ENCODE data around the gene SQSTM1.
"Not testable (repeated sequence)": the region's sequence is repeated elsewhere in the genome, so short reads cannot be mapped to it uniquely, and the experiment has no call there.

SQSTM1 gene

GRCh38 chr5:179783128-179783527 lies 37.6 kb upstream of the SQSTM1 start:
- H3K27ac ChIP-seq (ENCODE audit: low read length), result no peak overlapping the region
- H3K4me1 ChIP-seq (ENCODE audit: insufficient read depth, low read length), result no peaks in the 10 kb centered on the region
- H3K36me3 ChIP-seq (ENCODE audit: insufficient read depth, low read depth, low read length), result peaks cover 22% of the 10 kb centered on the region
- no peaks in the 10 kb centered on the region for H3K27me3 ChIP-seq (ENCODE audit: insufficient read depth, low read length)
- no peaks in the 10 kb centered on the region for H3K9me3 ChIP-seq (ENCODE audit: insufficient read depth, low read depth, low read length)
- no peak overlapping the region for H3K9ac ChIP-seq (ENCODE audit: low read depth, low read length)
- no peak overlapping the region for H3K4me3 ChIP-seq (ENCODE audit: low read length)

- no peaks in the 10 kb centered on the region for H3K4me1 ChIP-seq (ENCODE audit: insufficient read depth, low read length)
- no peak overlapping the region for H3K9ac ChIP-seq (ENCODE audit: low read depth, low read length)
- no peaks in the 10 kb centered on the region for H3K27me3 ChIP-seq (ENCODE audit: insufficient read depth, low read length)
- no peak overlapping the region for H3K27ac ChIP-seq (ENCODE audit: low read length)
- no peaks in the 10 kb centered on the region for H3K36me3 ChIP-seq (ENCODE audit: insufficient read depth, low read depth, low read length)
- no peaks in the 10 kb centered on the region for H3K9me3 ChIP-seq (ENCODE audit: insufficient read depth, low read depth, low read length)
- no peak overlapping the region for H3K4me3 ChIP-seq (ENCODE audit: low read length)
Observed at GRCh38 chr5:179786861-179787260, 33.8 kb upstream of the SQSTM1 start.

DNA sequence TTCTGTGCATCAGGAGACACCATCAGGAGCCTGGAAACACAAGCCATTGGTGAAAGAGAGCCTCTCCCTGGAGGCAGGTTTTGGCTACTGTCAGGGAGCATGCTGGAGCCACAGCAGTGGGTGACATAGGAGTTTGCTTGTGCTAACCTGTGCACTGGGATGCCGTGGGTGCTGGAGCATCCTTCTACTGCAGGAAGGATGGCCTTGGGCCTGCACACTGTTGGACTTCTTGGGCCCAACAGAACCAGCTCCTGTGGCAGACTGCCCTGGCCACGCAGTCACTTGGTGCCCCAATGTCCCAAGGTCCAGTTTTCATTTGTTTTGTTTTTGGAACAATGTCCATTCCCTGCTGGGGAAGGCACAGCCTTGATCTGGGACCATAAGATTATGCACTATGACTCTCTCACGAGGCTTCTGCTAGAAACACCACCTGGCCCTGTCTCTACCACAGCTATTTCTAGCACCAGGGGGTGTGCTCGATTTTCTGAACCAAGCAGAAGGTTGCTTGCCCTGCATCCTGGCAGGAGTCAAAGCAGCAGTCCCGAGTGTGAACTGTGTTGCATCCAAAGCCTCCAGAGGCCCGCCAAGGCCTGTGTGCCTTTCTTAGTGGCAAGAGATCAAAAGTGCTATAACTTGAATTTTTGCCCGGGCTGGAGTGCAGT lies 32.4 kb upstream of the SQSTM1 start:
- H3K4me1 ChIP-seq (ENCODE audit: insufficient read depth, low read length), result no peaks in the 10 kb centered on the region
- no peaks in the 10 kb centered on the region for H3K9me3 ChIP-seq (ENCODE audit: insufficient read depth, low read depth, low read length)
- H3K36me3 ChIP-seq (ENCODE audit: insufficient read depth, low read depth, low read length), result no peaks in the 10 kb centered on the region
- H3K27ac ChIP-seq (ENCODE audit: low read length), result no peak overlapping the region
- H3K4me3 ChIP-seq (ENCODE audit: low read length), result no peak overlapping the region
- no peak overlapping the region for H3K9ac ChIP-seq (ENCODE audit: low read depth, low read length)
- H3K27me3 ChIP-seq (ENCODE audit: insufficient read depth, low read length), result no peaks in the 10 kb centered on the region

- H3K27me3 ChIP-seq (ENCODE audit: insufficient read depth, low read length); H3K9me3 ChIP-seq (ENCODE audit: insufficient read depth, low read depth, low read length); H3K9ac ChIP-seq (ENCODE audit: low read depth, low read length); H3K4me1 ChIP-seq (ENCODE audit: insufficient read depth, low read length); H3K36me3 ChIP-seq (ENCODE audit: insufficient read depth, low read depth, low read length); H3K27ac ChIP-seq (ENCODE audit: low read length); H3K4me3 ChIP-seq (ENCODE audit: low read length): not testable (repeated sequence)
Observed at GRCh38 chr5:179789278-179789677, 31.4 kb upstream of the SQSTM1 start.

- Histone ChIP-seq H3K9ac (ENCODE audit: low read depth, low read length) (no peak overlapping the region), H3K4me1 (ENCODE audit: insufficient read depth, low read length) (peaks cover 7% of the 10 kb centered on the region; the same call in 1 of the 2 replicates), H3K4me3 (ENCODE audit: low read length) (no peak overlapping the region), H3K36me3 (ENCODE audit: insufficient read depth, low read depth, low read length) (peaks cover 3% of the 10 kb centered on the region; the same call in 1 of the 2 replicates), H3K27ac (ENCODE audit: low read length) (no peak overlapping the region), H3K27me3 (ENCODE audit: insufficient read depth, low read length) (0 out of 2 replicates have a peak, but pooled peaks cover 6% of the 10 kb centered on the region), H3K9me3 (ENCODE audit: insufficient read depth, low read depth, low read length) (no peaks in the 10 kb centered on the region)
Observed at GRCh38 chr5:179791881-179792611, 28.7 kb upstream of the SQSTM1 start.

DNA sequence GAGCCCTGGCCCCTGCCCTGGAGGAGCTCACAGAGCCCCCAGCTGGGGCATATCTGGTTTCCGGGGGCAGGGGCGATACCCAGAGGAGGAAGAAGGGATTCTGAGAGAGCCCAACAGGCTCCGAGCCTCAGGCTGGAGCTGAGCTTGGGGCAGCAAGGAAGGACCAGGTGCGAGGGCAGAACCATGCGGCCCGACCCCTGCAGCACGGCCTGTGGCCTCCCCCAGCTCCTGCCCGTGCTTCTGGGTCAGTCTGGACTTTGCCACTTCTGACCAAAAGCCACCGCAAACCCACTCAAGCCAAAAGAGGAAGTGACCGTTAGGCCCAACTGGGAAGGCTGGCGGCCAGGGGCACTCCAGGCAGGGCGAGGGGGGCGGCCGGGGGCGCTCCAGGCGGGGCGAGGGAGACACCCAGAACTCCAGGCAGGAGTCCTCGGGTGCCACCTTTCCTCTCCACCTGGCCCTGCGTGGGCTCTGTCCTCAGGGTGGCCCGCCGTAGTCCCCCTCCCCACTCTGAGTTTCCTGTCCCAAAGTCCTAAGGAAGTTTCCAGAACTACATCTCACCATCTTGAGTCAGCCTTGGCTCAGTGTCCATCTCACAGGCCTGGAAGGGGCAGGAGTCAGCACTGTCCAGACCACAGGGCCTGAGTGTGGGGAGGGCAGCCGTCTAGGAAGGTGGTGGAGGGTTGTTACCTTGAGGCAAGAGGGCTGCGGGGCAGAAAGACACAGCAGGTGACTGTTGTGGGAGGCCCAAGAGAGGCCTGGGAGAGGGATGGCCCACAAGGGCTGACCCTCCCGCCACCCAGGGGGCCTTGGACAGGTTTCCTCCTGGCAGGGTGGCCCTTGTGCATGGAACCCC lies 27.9 kb upstream of the SQSTM1 start:
- H3K4me1 ChIP-seq (ENCODE audit: insufficient read depth, low read length), result peaks cover 7% of the 10 kb centered on the region; the same call in 1 of the 2 replicates
- H3K27ac ChIP-seq (ENCODE audit: low read length), result no peak overlapping the region
- no peak overlapping the region for H3K9ac ChIP-seq (ENCODE audit: low read depth, low read length)
- H3K4me3 ChIP-seq (ENCODE audit: low read length), result no peak overlapping the region
- no peaks in the 10 kb centered on the region for H3K9me3 ChIP-seq (ENCODE audit: insufficient read depth, low read depth, low read length)
- 0 out of 2 replicates have a peak, but pooled peaks cover 6% of the 10 kb centered on the region for H3K27me3 ChIP-seq (ENCODE audit: insufficient read depth, low read length)
- H3K36me3 ChIP-seq (ENCODE audit: insufficient read depth, low read depth, low read length), result peaks cover 9% of the 10 kb centered on the region; the same call in 1 of the 2 replicates

GRCh38 chr5:179793468-179794139 lies 27.1 kb upstream of the SQSTM1 start, which contains the start of gene LTC4S:
LTC4S (plus strand) TSS chr5:179793986; CDS start chr5:179794081, 95 bp downstream.
- no peaks in the 10 kb centered on the region for H3K9me3 ChIP-seq (ENCODE audit: insufficient read depth, low read depth, low read length)
- H3K27me3 ChIP-seq (ENCODE audit: insufficient read depth, low read length), result 0 out of 2 replicates have a peak, but pooled peaks cover 6% of the 10 kb centered on the region
- 0 out of 2 replicates have a peak within 1 kb of the TSS, but pooled peaks have one; percentile 59 for H3K9ac ChIP-seq (ENCODE audit: low read depth, low read length)
- H3K4me3 ChIP-seq (ENCODE audit: low read length), result peak within 1 kb of the TSS; percentile 66; the same call in 1 of the 2 replicates
- H3K36me3 ChIP-seq (ENCODE audit: insufficient read depth, low read depth, low read length), result peaks cover 17% of the 10 kb centered on the region; the same call in 1 of the 2 replicates
- no peak within 1 kb of the TSS for H3K27ac ChIP-seq (ENCODE audit: low read length)
- H3K4me1 ChIP-seq (ENCODE audit: insufficient read depth, low read length), result peaks cover 7% of the 10 kb centered on the region; the same call in 1 of the 2 replicates

DNA sequence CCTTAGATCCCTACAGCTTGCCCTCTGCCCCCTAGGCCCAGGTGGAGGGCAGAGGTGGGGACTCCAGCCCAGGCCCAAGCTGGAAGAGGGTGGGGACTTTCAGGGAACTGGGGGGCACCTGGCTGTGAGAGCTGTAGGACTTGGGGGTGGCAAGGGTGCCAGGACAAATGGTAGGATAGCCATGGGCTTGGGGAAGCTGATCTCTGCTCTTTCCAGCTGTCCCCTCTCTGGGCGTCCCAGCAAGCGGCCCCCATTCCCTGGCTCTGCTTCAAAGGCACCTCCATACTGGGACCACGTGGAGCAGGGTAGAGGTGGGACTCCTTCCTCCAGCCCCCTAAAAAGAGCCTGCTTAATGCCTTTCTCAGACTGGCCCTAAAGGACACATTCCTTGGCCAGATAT lies 26.5 kb upstream of the SQSTM1 start:
- Histone ChIP-seq H3K4me1 (ENCODE audit: insufficient read depth, low read length) (peaks cover 7% of the 10 kb centered on the region; the same call in 1 of the 2 replicates), H3K36me3 (ENCODE audit: insufficient read depth, low read depth, low read length) (peaks cover 22% of the 10 kb centered on the region), H3K27me3 (ENCODE audit: insufficient read depth, low read length) (0 out of 2 replicates have a peak, but pooled peaks cover 6% of the 10 kb centered on the region), H3K9me3 (ENCODE audit: insufficient read depth, low read depth, low read length) (no peaks in the 10 kb centered on the region), H3K9ac (ENCODE audit: low read depth, low read length) (no peak overlapping the region), H3K27ac (ENCODE audit: low read length) (no peak overlapping the region), H3K4me3 (ENCODE audit: low read length) (no peak overlapping the region)

- 0 out of 2 replicates have a peak overlapping the region, but pooled peaks have one; percentile 59 for H3K9ac ChIP-seq (ENCODE audit: low read depth, low read length)
- peaks cover 26% of the 10 kb centered on the region for H3K36me3 ChIP-seq (ENCODE audit: insufficient read depth, low read depth, low read length)
- H3K9me3 ChIP-seq (ENCODE audit: insufficient read depth, low read depth, low read length), result no peaks in the 10 kb centered on the region
- H3K27me3 ChIP-seq (ENCODE audit: insufficient read depth, low read length), result 0 out of 2 replicates have a peak, but pooled peaks cover 6% of the 10 kb centered on the region
- H3K4me3 ChIP-seq (ENCODE audit: low read length), result peak overlapping the region; percentile 66; the same call in 1 of the 2 replicates
- H3K4me1 ChIP-seq (ENCODE audit: insufficient read depth, low read length), result peaks cover 7% of the 10 kb centered on the region; the same call in 1 of the 2 replicates
- no peak overlapping the region for H3K27ac ChIP-seq (ENCODE audit: low read length)
Observed at GRCh38 chr5:179794575-179794974, 26.1 kb upstream of the SQSTM1 start.

DNA sequence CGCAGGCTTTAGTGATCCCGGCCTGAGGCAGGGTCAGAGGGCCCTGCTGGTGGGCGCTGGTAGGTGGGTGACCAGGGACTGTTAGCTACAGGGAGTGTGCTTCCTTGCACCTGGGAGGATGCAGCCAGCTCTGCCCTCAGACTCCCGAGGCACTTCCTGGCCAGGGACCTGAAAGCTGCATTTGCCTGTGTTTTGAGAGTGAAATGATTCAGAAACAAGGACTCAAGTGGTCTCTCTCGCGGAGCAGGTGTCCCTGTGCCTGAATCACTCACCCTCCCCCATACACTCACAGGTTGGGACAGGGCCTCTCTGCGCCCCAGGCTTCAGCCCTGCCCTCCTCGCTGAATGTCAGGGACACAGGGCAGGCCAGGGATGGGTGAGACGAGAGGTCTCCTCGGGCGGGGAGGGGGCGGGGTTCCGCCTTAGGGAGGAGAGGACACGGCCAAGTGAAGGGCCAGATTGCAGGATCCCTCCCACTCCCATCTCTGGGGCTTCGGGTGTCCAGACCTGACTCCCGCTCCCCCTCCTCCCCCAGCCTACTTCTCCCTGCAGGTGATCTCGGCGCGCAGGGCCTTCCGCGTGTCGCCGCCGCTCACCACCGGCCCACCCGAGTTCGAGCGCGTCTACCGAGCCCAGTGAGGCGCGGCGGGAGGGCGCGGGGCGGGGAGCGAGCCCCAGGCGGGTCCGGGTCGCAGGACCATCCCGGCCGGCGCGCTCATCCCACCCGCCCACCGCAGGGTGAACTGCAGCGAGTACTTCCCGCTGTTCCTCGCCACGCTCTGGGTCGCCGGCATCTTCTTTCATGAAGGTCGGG lies 25.4 kb upstream of the SQSTM1 start:
- peaks cover 31% of the 10 kb centered on the region for H3K36me3 ChIP-seq (ENCODE audit: insufficient read depth, low read depth, low read length)
- peak overlapping the region; percentile 59; the same call in 1 of the 2 replicates for H3K9ac ChIP-seq (ENCODE audit: low read depth, low read length)
- H3K27ac ChIP-seq (ENCODE audit: low read length), result no peak overlapping the region
- no peaks in the 10 kb centered on the region for H3K9me3 ChIP-seq (ENCODE audit: insufficient read depth, low read depth, low read length)
- 0 out of 2 replicates have a peak, but pooled peaks cover 6% of the 10 kb centered on the region for H3K27me3 ChIP-seq (ENCODE audit: insufficient read depth, low read length)
- peak overlapping the region; percentile 66 for H3K4me3 ChIP-seq (ENCODE audit: low read length)
- peaks cover 7% of the 10 kb centered on the region; the same call in 1 of the 2 replicates for H3K4me1 ChIP-seq (ENCODE audit: insufficient read depth, low read length)
